Measurements from ENCODE around the gene PTPN2. TPM values are rescaled to one million over a fixed set of nuclear protein-coding genes. Genes with fewer than 3 reads are reported as not detected.

PTPN2 gene
- total and polyA plus RNA-seq, 9 of the 15 experiments (the other 6 are each of a cell fraction or from before 2014, with no cell fraction given): 36.6 to 66.4 (median 43.8) TPM

GRCh38 chr18:12885500-12885899 is 1.5 kb upstream of the PTPN2 start (continued):
- TF ChIP-seq CHAMP1 (IDR thresholded peaks at IDR 0.05) (no peak), CBX3 (IDR thresholded peaks at IDR 0.05; ENCODE audit: borderline replicate concordance in 1 of 2, low read length in 2 of 2) (no peak), ZZZ3 (IDR thresholded peaks at IDR 0.05) (no peak), HINFP (tag; conservative IDR thresholded peaks at IDR 0.05; ENCODE audit: low read depth) (no peak), RBM22 (IDR thresholded peaks at IDR 0.05; ENCODE audit: low read depth, low read length, poor library complexity, severe bottlenecking) (no peak), ZNF717 (CRISPR knock-in tag; IDR thresholded peaks at IDR 0.05) (no peak), PPARD (CRISPR knock-in tag; IDR thresholded peaks at IDR 0.05) (no peak), MTA2 (IDR thresholded peaks at IDR 0.05; ENCODE audit: low read depth) (peak; percentile 47; the same call in 1 of the 2 replicates), MTA3 (IDR thresholded peaks at IDR 0.05; ENCODE audit: borderline replicate concordance) (no peak), RBFOX2 (IDR thresholded peaks at IDR 0.05; ENCODE audit: low read depth, low read length) (no peak), ATF4 (CRISPR knock-in tag; IDR thresholded peaks at IDR 0.05) (no peak), ZNF12 (CRISPR knock-in tag; IDR thresholded peaks at IDR 0.05) (no peak), POLR2B (IDR thresholded peaks at IDR 0.05; ENCODE audit: low read depth, partially characterized antibody) (no peak), XRCC4 (IDR thresholded peaks at IDR 0.05; ENCODE audit: extremely low read depth, insufficient read depth, insufficient read length) (no peak), CBFA2T2 (conservative IDR thresholded peaks at IDR 0.05) (peak; percentile 67), ZKSCAN1 (IDR thresholded peaks at IDR 0.05; ENCODE audit: low read depth, low read length) (no peak), CBFA2T3 (IDR thresholded peaks at IDR 0.05) (peak; percentile 83), SOX6 (IDR thresholded peaks at IDR 0.05) (peak; percentile 42; the same call in 1 of the 2 replicates), ZNF57 (CRISPR knock-in tag; IDR thresholded peaks at IDR 0.05) (no peak), ATF2 (CRISPR knock-in tag; IDR thresholded peaks at IDR 0.05) (no peak), ELK1 (CRISPR knock-in tag; IDR thresholded peaks at IDR 0.05) (no peak), ZNF778 (CRISPR knock-in tag; IDR thresholded peaks at IDR 0.05) (no peak), SNRNP70 (optimal IDR thresholded peaks at IDR 0.05; ENCODE audit: low read depth, low read length) (no peak), GATA2 (CRISPR knock-in tag; IDR thresholded peaks at IDR 0.05) (peak; percentile 36; the same call in 1 of the 2 replicates), CSDE1 (IDR thresholded peaks at IDR 0.05) (no peak)

Measured in K562 (cell line).